ENCODE data around the gene PDLIM4.

The PDLIM4 gene

GRCh38 chr5:132211787-132212186 is 45.7 kb upstream of the PDLIM4 start:
- ChIA-PET CTCF (interaction anchor here (1.0 to 9.2 kb wide), 7 partner anchors 16 to 148 kb away, joined by 3 to 78 read pairs (median 5); partner anchors contain the start of gene P4HA2), POLR2A (interaction anchor here (0.6 to 0.8 kb wide), 2 partner anchors 13 to 268 kb away, joined by 4 to 7 read pairs; no protein-coding TSS in a partner anchor)
- no peak for DNase-seq (ENCODE audit: extremely low spot score)
- TF ChIP-seq, protein P1, sequence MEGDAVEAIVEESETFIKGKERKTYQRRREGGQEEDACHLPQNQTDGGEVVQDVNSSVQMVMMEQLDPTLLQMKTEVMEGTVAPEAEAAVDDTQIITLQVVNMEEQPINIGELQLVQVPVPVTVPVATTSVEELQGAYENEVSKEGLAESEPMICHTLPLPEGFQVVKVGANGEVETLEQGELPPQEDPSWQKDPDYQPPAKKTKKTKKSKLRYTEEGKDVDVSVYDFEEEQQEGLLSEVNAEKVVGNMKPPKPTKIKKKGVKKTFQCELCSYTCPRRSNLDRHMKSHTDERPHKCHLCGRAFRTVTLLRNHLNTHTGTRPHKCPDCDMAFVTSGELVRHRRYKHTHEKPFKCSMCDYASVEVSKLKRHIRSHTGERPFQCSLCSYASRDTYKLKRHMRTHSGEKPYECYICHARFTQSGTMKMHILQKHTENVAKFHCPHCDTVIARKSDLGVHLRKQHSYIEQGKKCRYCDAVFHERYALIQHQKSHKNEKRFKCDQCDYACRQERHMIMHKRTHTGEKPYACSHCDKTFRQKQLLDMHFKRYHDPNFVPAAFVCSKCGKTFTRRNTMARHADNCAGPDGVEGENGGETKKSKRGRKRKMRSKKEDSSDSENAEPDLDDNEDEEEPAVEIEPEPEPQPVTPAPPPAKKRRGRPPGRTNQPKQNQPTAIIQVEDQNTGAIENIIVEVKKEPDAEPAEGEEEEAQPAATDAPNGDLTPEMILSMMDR (IDR thresholded peaks at IDR 0.05; ENCODE audit: control extremely low read depth, extremely low read depth, low read depth, missing control alignments): no peak

DNA sequence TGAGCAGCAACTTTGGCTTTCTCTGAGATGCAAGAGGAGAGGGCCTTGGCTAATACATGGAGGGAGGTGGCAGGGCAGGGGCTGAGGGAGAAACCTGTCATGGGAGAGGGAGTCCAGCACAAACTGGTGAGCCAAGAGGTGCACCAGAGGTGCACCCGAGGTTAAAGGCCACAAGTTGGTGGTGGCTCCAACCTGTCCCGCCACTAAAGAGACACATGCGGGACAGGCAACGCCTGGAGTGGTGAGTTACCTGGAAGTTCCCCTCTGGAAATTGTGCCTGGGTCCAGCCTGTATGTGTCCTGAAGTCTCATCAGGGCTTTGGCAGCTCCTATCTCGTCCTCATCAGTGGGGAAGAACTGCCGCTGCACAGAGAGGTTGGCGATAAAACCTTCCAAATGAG is 43.8 kb upstream of the PDLIM4 start:
- CTCF ChIA-PET: interaction anchor here (9.2 kb wide), 1 partner anchor 23 kb away, joined by 78 read pairs; no protein-coding TSS in a partner anchor
- no peak for DNase-seq (ENCODE audit: extremely low spot score)
- TF ChIP-seq, protein P1 (IDR thresholded peaks at IDR 0.05; ENCODE audit: control extremely low read depth, extremely low read depth, low read depth, missing control alignments): no peak
- POLR2A ChIA-PET: no interaction called here

GRCh38 chr5:132214491-132214890 is 43.0 kb upstream of the PDLIM4 start:
- POLR2A ChIA-PET: no interaction called here
- no peak for DNase-seq (ENCODE audit: extremely low spot score)
- CTCF ChIA-PET: interaction anchor here (1.0 to 5.2 kb wide), 10 partner anchors 8 to 35 kb away, joined by 3 to 36 read pairs (median 6); partner anchors contain the start of gene P4HA2
- TF ChIP-seq, protein P1 (IDR thresholded peaks at IDR 0.05; ENCODE audit: control extremely low read depth, extremely low read depth, low read depth, missing control alignments): no peak

DNA sequence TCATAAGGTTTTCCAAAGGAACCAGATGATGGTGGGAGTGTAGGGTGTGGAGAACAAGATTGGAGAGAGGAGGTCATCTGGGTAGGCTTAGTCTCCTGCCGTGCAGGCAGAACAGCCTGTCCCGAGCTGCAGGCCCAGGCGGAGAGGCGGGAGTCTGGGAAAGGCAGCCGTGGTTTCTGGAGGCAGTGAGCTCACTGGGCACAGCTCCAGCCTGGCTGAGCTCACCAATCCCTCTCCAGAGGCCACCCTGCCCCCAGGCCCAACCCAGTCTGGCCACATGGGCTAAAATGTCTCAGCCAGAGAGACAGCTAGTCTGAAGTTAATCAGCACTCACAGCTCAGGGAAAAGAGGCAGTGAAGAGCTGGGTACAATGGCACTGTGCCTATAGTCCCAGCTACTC is 42.2 kb upstream of the PDLIM4 start:
- no peak for DNase-seq (ENCODE audit: extremely low spot score)
- CTCF ChIA-PET: interaction anchor here (1.0 to 5.2 kb wide), 10 partner anchors 9 to 36 kb away, joined by 3 to 36 read pairs (median 6); partner anchors contain the start of gene P4HA2
- TF ChIP-seq, protein P1 (IDR thresholded peaks at IDR 0.05; ENCODE audit: control extremely low read depth, extremely low read depth, low read depth, missing control alignments): no peak
- POLR2A ChIA-PET: no interaction called here

DNA sequence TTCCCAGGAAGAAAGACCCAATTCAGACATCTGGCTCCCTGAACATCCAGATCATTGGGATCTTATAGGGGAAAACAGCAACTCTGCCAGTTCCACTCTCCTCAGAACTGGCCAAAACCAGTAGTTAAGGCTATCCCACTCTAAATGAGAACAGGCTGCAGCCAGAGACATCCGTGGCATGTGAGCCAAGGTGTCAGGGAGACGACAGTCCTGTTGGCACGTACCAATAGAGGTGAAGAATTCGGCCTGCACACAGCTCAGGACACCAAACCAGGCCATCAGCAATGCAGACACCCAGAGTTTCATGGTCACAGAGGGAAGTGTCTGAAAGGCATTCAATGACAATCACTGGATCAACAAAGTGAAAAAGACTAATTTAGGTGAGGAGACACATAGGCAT is 39.2 kb upstream of the PDLIM4 start:
- no peak for DNase-seq (ENCODE audit: extremely low spot score)
- ChIA-PET CTCF (interaction anchor here (0.9 to 5.2 kb wide), 5 partner anchors 12 to 55 kb away, joined by 3 to 36 read pairs (median 6); no protein-coding TSS in a partner anchor), POLR2A (no interaction called here)
- TF ChIP-seq, protein P1 (IDR thresholded peaks at IDR 0.05; ENCODE audit: control extremely low read depth, extremely low read depth, low read depth, missing control alignments): no peak

DNA sequence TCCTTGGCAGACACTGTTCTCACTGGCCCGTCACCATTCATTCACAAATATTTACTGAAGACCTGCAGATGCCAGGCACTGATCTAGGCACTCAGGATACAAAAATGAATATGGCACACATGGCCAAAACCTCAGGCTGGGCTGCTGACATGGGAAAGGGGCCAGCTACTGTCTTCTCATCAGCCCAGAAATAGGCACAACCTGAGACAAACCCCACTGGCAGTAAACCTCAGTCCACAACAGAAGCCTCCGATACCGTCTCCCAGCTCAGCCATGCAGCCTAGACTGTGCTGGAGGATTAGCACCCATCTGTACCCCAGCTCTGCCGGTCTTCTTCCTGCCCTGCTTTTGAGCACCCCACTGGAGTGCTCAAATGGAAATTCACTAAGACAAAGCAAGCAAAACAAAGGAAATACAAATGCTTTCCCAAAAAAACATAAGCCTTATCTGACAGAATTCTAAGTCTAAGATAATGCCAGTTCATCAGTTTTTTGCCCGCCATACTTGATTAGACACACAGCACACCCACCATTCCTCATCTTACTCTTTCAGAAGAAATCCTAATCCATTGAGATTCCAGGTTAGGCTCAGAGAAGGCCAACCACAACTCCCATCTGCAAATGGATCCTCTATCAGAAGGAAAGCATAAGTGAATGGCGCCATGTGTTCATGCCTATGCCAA is 38.1 kb upstream of the PDLIM4 start:
- ChIA-PET CTCF (interaction anchor here (0.6 to 1.7 kb wide), 4 partner anchors 11 to 924 kb away, joined by 3 to 5 read pairs (median 4); no protein-coding TSS in a partner anchor), POLR2A (no interaction called here)
- TF ChIP-seq, protein P1 (IDR thresholded peaks at IDR 0.05; ENCODE audit: control extremely low read depth, extremely low read depth, low read depth, missing control alignments): no peak
- DNase-seq (ENCODE audit: extremely low spot score): no peak

All from GM10248 (cell line).